Liver (tissue), 9 donors: ENCODE results near the gene MAPT. TPM values are rescaled to one million over a fixed set of nuclear protein-coding genes. Genes with fewer than 3 reads are reported as not detected.

Experiments used
- DNase-seq: peaks from one replicate; pipeline ENCODE4 v3.0.0-alpha.2; 2017; ENCODE audit warnings: low spot score
- H3K27ac ChIP-seq, 2 donors: one replicate each; pipeline ENCODE4 v1.7.0; 2013; ENCODE audit warnings: inconsistent platforms in 2 of 2, low read length in 2 of 2, control low read depth in 1 of 2, low read depth in 1 of 2, mild to moderate bottlenecking in 1 of 2
- H3K27me3 ChIP-seq, 4 donors: one replicate each; pipeline versions ENCODE4 v1.6.1 to v1.7.0; 2013; ENCODE audit warnings: low read length in 3 of 4, inconsistent platforms in 1 of 4, mild to moderate bottlenecking in 1 of 4, moderate library complexity in 1 of 4; ENCODE audit not compliant: control insufficient read depth in 4 of 4, insufficient read depth in 4 of 4
- H3K36me3 ChIP-seq, 4 donors: one replicate each; pipeline versions ENCODE4 v1.6.1 to v1.7.0; 2013; ENCODE audit warnings: low read length in 3 of 4, mild to moderate bottlenecking in 3 of 4, low read depth in 1 of 4, moderate library complexity in 1 of 4; ENCODE audit not compliant: control insufficient read depth in 4 of 4, insufficient read depth in 3 of 4
- H3K4me1 ChIP-seq, 4 donors: one replicate each; pipeline versions ENCODE4 v1.6.1 to v1.7.0; 2013; ENCODE audit warnings: low read length in 3 of 4, mild to moderate bottlenecking in 3 of 4, moderate library complexity in 1 of 4; ENCODE audit not compliant: control insufficient read depth in 4 of 4, insufficient read depth in 4 of 4
- H3K4me3 ChIP-seq, 3 donors: one replicate each; pipeline versions ENCODE4 v1.6.1 to v1.7.0; 2013; ENCODE audit warnings: low read length in 3 of 3, control low read depth in 1 of 3, low read depth in 1 of 3, mild to moderate bottlenecking in 1 of 3
- H3K9ac ChIP-seq, 2 donors: one replicate each; pipeline ENCODE4 v1.7.0; 2013; ENCODE audit warnings: low read length in 2 of 2, mild to moderate bottlenecking in 2 of 2, moderate library complexity in 2 of 2, control low read depth in 1 of 2, low read depth in 1 of 2
- H3K9me3 ChIP-seq, 4 donors: one replicate each; pipeline versions ENCODE4 v1.6.1 to v1.7.0; 2013; ENCODE audit warnings: low read length in 3 of 4; ENCODE audit not compliant: control insufficient read depth in 4 of 4
- ATF3 ChIP-seq: IDR thresholded peaks from 2 replicates; pipeline ENCODE4 v1.6.1; 2016; ENCODE audit warnings: antibody characterized with exemption
- EGR1 ChIP-seq, 2 donors: IDR thresholded peaks; 2 replicates each; pipeline ENCODE4 v1.6.1; 2016 to 2018; ENCODE audit warnings: antibody characterized with exemption in 2 of 2, low read depth in 2 of 2
- FOXA1 ChIP-seq: IDR thresholded peaks from 2 replicates; pipeline ENCODE4 v1.6.1; 2016; ENCODE audit warnings: antibody characterized with exemption
- FOXA2 ChIP-seq: IDR thresholded peaks from 2 replicates; pipeline ENCODE4 v1.6.1; 2016; ENCODE audit warnings: antibody characterized with exemption
- GABPA ChIP-seq, 2 donors: IDR thresholded peaks in 1 of 2; conservative IDR thresholded peaks in 1 of 2; 2 replicates each; pipeline ENCODE4 v1.6.1; 2016; ENCODE audit warnings: antibody characterized with exemption in 2 of 2, mild to moderate bottlenecking in 1 of 2, moderate library complexity in 1 of 2
- HNF4A ChIP-seq, 2 donors: conservative IDR thresholded peaks; 2 replicates each; pipeline ENCODE4 v1.6.1; 2016; ENCODE audit warnings: antibody characterized with exemption in 2 of 2, mild to moderate bottlenecking in 2 of 2
- HNF4G ChIP-seq: IDR thresholded peaks from 2 replicates; pipeline ENCODE4 v1.6.1; 2016; ENCODE audit warnings: antibody characterized with exemption
- JUND ChIP-seq, 2 donors: IDR thresholded peaks; 2 replicates each; pipeline ENCODE4 v1.6.1; 2016; ENCODE audit warnings: antibody characterized with exemption in 2 of 2
- NR2F2 ChIP-seq: IDR thresholded peaks from 2 replicates; pipeline ENCODE4 v1.6.1; 2016; ENCODE audit warnings: antibody characterized with exemption
- RAD21 ChIP-seq, 2 donors: IDR thresholded peaks; 2 replicates each; pipeline ENCODE4 v1.6.1; 2016; ENCODE audit warnings: antibody characterized with exemption in 2 of 2, mild to moderate bottlenecking in 2 of 2
- REST ChIP-seq: IDR thresholded peaks from 2 replicates; pipeline ENCODE4 v1.6.1; 2016; ENCODE audit warnings: antibody characterized with exemption, mild to moderate bottlenecking
- RXRA ChIP-seq, 2 donors: IDR thresholded peaks; 2 replicates each; pipeline ENCODE4 v1.6.1; 2017 to 2018; ENCODE audit warnings: antibody characterized with exemption in 2 of 2, mild to moderate bottlenecking in 1 of 2
- SP1 ChIP-seq: IDR thresholded peaks from 2 replicates; pipeline ENCODE4 v1.6.1; 2018; ENCODE audit warnings: antibody characterized with exemption, mild to moderate bottlenecking
- TAF1 ChIP-seq: conservative IDR thresholded peaks from 2 replicates; pipeline ENCODE4 v1.6.1; 2016; ENCODE audit warnings: antibody characterized with exemption, mild to moderate bottlenecking
- YY1 ChIP-seq: IDR thresholded peaks from 2 replicates; pipeline ENCODE4 v1.6.1; 2016; ENCODE audit warnings: antibody characterized with exemption, mild to moderate bottlenecking
- ZBTB33 ChIP-seq: IDR thresholded peaks from 2 replicates; pipeline ENCODE4 v1.6.1; 2016; ENCODE audit warnings: antibody characterized with exemption
- WGBS: extraction: QIAGEN DNeasy Blood & Tissue Kit; methylation state at CpG from one replicate; pipeline ENCODE4 v1.1.7; 2013; 5-methylcytosine and 5-hydroxymethylcytosine counted together
- polyA plus RNA-seq, 2 donors: library from polyadenylated mRNA; stranded (reverse) in 1 of 2; unstranded in 1 of 2; fragments of 200-250 nt in 1 of 2; fragments of >200 nt in 1 of 2; fragmentation: Nextera tagmentation in 1 of 2; extraction: Ambion mirVana in 1 of 2; gene quantifications; one replicate each; pipeline versions ENCODE4 v1.2.1 to v1.2.3, GENCODE V29; 2013 to 2015
- total RNA-seq, 2 donors: library from RNA; depleted of rRNA; stranded (reverse); fragments of >200 nt; gene quantifications; one replicate each; pipeline ENCODE4 v1.2.3, GENCODE V29; 2014
- TF ChIP-seq, protein P1 (sequence below): IDR thresholded peaks from 2 replicates; pipeline ENCODE4 v1.6.1; 2016; ENCODE audit warnings: antibody characterized with exemption
- TF ChIP-seq, protein P2 (sequence below): fragments of 150-350 bp; IDR thresholded peaks from 2 replicates; pipeline ENCODE4 v1.5.1; 2017; ENCODE audit warnings: improper control_type of control experiment, low read depth, low read length; ENCODE audit not compliant: missing input control
- donor health status: healthy.
- donor health status: healthy.
- donor health status: healthy.
- donor health status: healthy.
- donor health status: healthy.

MAPT gene
- total and polyA plus RNA-seq, 4 donors = 0.05 to 0.67 (median 0.27) TPM

DNA sequence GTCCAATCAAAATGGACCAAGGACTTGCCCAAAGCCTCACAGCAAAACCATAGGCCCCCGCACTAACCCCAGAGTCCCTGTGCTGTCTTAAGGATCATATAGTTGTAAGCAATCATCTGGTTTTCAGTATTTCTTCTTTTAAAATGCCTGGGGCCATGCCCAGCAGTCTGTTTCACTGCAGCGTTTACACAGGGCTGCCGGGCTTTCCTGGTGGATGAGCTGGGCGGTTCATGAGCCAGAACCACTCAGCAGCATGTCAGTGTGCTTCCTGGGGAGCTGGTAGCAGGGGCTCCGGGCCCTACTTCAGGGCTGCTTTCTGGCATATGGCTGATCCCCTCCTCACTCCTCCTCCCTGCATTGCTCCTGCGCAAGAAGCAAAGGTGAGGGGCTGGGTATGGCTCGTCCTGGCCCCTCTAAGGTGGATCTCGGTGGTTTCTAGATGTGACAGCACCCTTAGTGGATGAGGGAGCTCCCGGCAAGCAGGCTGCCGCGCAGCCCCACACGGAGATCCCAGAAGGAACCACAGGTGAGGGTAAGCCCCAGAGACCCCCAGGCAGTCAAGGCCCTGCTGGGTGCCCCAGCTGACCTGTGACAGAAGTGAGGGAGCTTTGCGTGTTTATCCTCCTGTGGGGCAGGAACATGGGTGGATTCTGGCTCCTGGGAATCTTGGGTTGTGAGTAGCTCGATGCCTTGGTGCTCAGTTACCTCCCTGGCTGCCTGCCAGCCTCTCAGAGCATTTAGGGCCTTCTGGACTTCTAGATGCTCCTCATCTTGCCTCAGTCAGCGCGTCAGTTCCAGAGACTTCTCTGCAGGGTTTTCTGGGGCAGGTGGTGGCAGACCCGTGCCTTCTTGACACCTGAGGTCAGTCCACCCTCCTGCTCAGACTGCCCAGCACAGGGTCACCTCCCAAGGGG, 79.8 kb downstream of the MAPT start:
- TF ChIP-seq GABPA (IDR thresholded peaks at IDR 0.05 in 1 of 2, conservative IDR thresholded peaks at IDR 0.05 in 1 of 2) (no peak), REST (no peak), FOXA1 (no peak), EGR1 (IDR thresholded peaks at IDR 0.05; ENCODE audit: low read depth in 2 of 2) (no peak), SP1 (no peak), HNF4G (no peak), FOXA2 (no peak), HNF4A (conservative IDR thresholded peaks at IDR 0.05) (no peak), TAF1 (no peak), YY1 (no peak), NR2F2 (no peak), ATF3 (no peak), RAD21 (IDR thresholded peaks at IDR 0.05) (no peak), JUND (IDR thresholded peaks at IDR 0.05) (no peak), RXRA (IDR thresholded peaks at IDR 0.05) (no peak), ZBTB33 (no peak)
- TF ChIP-seq, protein P1, sequence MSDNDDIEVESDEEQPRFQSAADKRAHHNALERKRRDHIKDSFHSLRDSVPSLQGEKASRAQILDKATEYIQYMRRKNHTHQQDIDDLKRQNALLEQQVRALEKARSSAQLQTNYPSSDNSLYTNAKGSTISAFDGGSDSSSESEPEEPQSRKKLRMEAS = no peak
- TF ChIP-seq, protein P2, sequence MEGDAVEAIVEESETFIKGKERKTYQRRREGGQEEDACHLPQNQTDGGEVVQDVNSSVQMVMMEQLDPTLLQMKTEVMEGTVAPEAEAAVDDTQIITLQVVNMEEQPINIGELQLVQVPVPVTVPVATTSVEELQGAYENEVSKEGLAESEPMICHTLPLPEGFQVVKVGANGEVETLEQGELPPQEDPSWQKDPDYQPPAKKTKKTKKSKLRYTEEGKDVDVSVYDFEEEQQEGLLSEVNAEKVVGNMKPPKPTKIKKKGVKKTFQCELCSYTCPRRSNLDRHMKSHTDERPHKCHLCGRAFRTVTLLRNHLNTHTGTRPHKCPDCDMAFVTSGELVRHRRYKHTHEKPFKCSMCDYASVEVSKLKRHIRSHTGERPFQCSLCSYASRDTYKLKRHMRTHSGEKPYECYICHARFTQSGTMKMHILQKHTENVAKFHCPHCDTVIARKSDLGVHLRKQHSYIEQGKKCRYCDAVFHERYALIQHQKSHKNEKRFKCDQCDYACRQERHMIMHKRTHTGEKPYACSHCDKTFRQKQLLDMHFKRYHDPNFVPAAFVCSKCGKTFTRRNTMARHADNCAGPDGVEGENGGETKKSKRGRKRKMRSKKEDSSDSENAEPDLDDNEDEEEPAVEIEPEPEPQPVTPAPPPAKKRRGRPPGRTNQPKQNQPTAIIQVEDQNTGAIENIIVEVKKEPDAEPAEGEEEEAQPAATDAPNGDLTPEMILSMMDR = no peak
- Histone ChIP-seq H3K36me3 (no peaks in the 10 kb centered on the region), H3K4me1 (no peaks in the 10 kb centered on the region), H3K9ac (no peak overlapping the region), H3K4me3 (no peak overlapping the region), H3K9me3 (no peaks in the 10 kb centered on the region), H3K27ac (no peak overlapping the region), H3K27me3 (no peaks in the 10 kb centered on the region)
- 82% methylated on average over 17 of the region's 17 CpGs for WGBS
- DNase-seq = no peak
